ENCODE data around the gene BPNT1.
"Not testable (repeated sequence)": the region's sequence is repeated elsewhere in the genome, so short reads cannot be mapped to it uniquely, and the experiment has no call there.

BPNT1 gene

GRCh38 chr1:220077887-220078286 lies 11.7 kb downstream of the BPNT1 start:
- DNase-seq = no peak

GRCh38 chr1:220076861-220077762 lies 12.5 kb downstream of the BPNT1 start:
- no peak for DNase-seq

GRCh38 chr1:220067269-220068204 lies 22.1 kb downstream of the BPNT1 start:
- DNase-seq = no peak

- no peak for DNase-seq
These were observed 27.0 kb downstream of the BPNT1 start for GRCh38 chr1:220062629-220063028.

- DNase-seq = no peak
These were observed 28.7 kb downstream of the BPNT1 start for GRCh38 chr1:220060876-220061275.

- no peak for DNase-seq
These were observed 33.2 kb downstream of the BPNT1 start for GRCh38 chr1:220056374-220056773.

- DNase-seq = peak; percentile 91 to 95
These were observed 43.3 kb downstream of the BPNT1 start, which contains the start of gene EPRS1 for GRCh38 chr1:220046052-220046930. Gene EPRS1, minus strand, starts transcription at chr1:220046505. Its CDS starts 117 bp downstream, at chr1:220046388.

GRCh38 chr1:220045356-220046051 lies 44.1 kb downstream of the BPNT1 start:
- no peak for DNase-seq

GRCh38 chr1:220044678-220045355 lies 44.8 kb downstream of the BPNT1 start:
- no peak for DNase-seq

- no peak for DNase-seq
These were observed 45.9 kb downstream of the BPNT1 start for GRCh38 chr1:220043646-220044045.

- DNase-seq = no peak
These were observed 49.5 kb downstream of the BPNT1 start for GRCh38 chr1:220040028-220040596.

GRCh38 chr1:220038640-220039039 lies 50.9 kb downstream of the BPNT1 start:
- DNase-seq = no peak

- not testable (repeated sequence) for DNase-seq
These were observed 51.8 kb downstream of the BPNT1 start for GRCh38 chr1:220037810-220038209.

- DNase-seq = no peak
These were observed 56.7 kb downstream of the BPNT1 start for GRCh38 chr1:220032911-220033310.

GRCh38 chr1:220031287-220031686 lies 58.3 kb downstream of the BPNT1 start:
- DNase-seq = no peak

GRCh38 chr1:220028346-220028895 lies 61.2 kb downstream of the BPNT1 start:
- DNase-seq = no peak

- no peak for DNase-seq
These were observed 70.5 kb downstream of the BPNT1 start for GRCh38 chr1:220019071-220019470.

- DNase-seq = no peak
These were observed 76.1 kb downstream of the BPNT1 start for GRCh38 chr1:220013497-220013896.

- no peak for DNase-seq
These were observed 77.3 kb downstream of the BPNT1 start for GRCh38 chr1:220012259-220012658.

GRCh38 chr1:220011620-220012019 lies 78.0 kb downstream of the BPNT1 start:
- DNase-seq = no peak

All from activated T-cell treated with anti-CD3 and anti-CD28 coated beads, Interleukin-2, amount 50 U/mL, for 48 hours (primary cell).